Stimulated activated CD4-positive, alpha-beta T cell treated with anti-CD3 and anti-CD28 coated beads, Interleukin-4, amount 100 ng/mL, for 1 hour (primary cell): ENCODE data around the gene TACC3.

Source experiments
- DNase-seq: peaks from one replicate; pipeline ENCODE4 v3.0.0-alpha.2; 2020

TACC3 gene

GRCh38 chr4:1778642-1779392 is 57.5 kb downstream of the TACC3 start:
- no peak for DNase-seq

- DNase-seq = no peak
Measured at GRCh38 chr4:1779588-1780382, 58.5 kb downstream of the TACC3 start.

- DNase-seq = no peak
Measured at GRCh38 chr4:1780435-1780834, 59.1 kb downstream of the TACC3 start.

- no peak for DNase-seq
Measured at GRCh38 chr4:1783015-1783414, 61.7 kb downstream of the TACC3 start.

- no peak for DNase-seq
Measured at GRCh38 chr4:1783970-1784369, 62.6 kb downstream of the TACC3 start.

GRCh38 chr4:1784395-1784788 is 63.1 kb downstream of the TACC3 start:
- no peak for DNase-seq

GRCh38 chr4:1784789-1785591 is 63.7 kb downstream of the TACC3 start:
- no peak for DNase-seq

- DNase-seq = no peak
Measured at GRCh38 chr4:1785592-1785991, 64.3 kb downstream of the TACC3 start.

- DNase-seq = no peak
Measured at GRCh38 chr4:1786544-1787362, 65.4 kb downstream of the TACC3 start.

GRCh38 chr4:1787411-1788077 is 66.2 kb downstream of the TACC3 start:
- no peak for DNase-seq

GRCh38 chr4:1788254-1788973 is 67.1 kb downstream of the TACC3 start:
- DNase-seq = no peak

GRCh38 chr4:1789552-1789951 is 68.2 kb downstream of the TACC3 start:
- no peak for DNase-seq

GRCh38 chr4:1790005-1790404 is 68.7 kb downstream of the TACC3 start:
- no peak for DNase-seq

GRCh38 chr4:1792158-1792831 is 71.0 kb downstream of the TACC3 start:
- no peak for DNase-seq

- peak; percentile 57 for DNase-seq
Measured at GRCh38 chr4:1792832-1793495, 71.6 kb downstream of the TACC3 start, which contains the start of gene FGFR3. Gene FGFR3 (plus strand): TSS chr4:1793293. CDS start chr4:1793935, 642 bp downstream.

- DNase-seq = peak; percentile 45
Measured at GRCh38 chr4:1793496-1793840, 72.1 kb downstream of the TACC3 start.

GRCh38 chr4:1793940-1794808 is 72.9 kb downstream of the TACC3 start:
- DNase-seq = no peak
